Tibial artery (tissue), 4 donors: ENCODE data around the gene RGL2.
"Not testable (repeated sequence)": the region's sequence is repeated elsewhere in the genome, so short reads cannot be mapped to it uniquely, and the experiment has no call there.

Source experiments
- DNase-seq, 2 donors: peaks; one replicate each; pipeline ENCODE4 v3.0.0-alpha.2; 2019
- H3K27ac ChIP-seq, 2 donors: fragments of 200-600 bp; sonication (generic) in 1 of 2; 1 replicate in 1 of 2; 2 replicates in 1 of 2; pipeline ENCODE4 v1.5.1; 2018 to 2019; ENCODE audit warnings: mild to moderate bottlenecking in 1 of 2
- H3K27me3 ChIP-seq, 2 donors: fragments of 200-600 bp; sonication (generic) in 1 of 2; one replicate each; pipeline versions ENCODE4 v1.5.1 to v1.6.0; 2016 to 2019
- H3K36me3 ChIP-seq, 3 donors: fragments of 200-600 bp; sonication (generic) in 2 of 3; one replicate each; pipeline ENCODE4 v1.5.1; 2016 to 2019; ENCODE audit warnings: mild to moderate bottlenecking in 2 of 3
- H3K4me1 ChIP-seq, 4 donors: fragments of 200-600 bp; sonication (generic) in 2 of 4; 1 replicate in 3 of 4; 2 replicates in 1 of 4; pipeline ENCODE4 v1.5.1; 2016 to 2019
- H3K4me3 ChIP-seq, 2 donors: fragments of 200-600 bp; sonication (generic) in 1 of 2; 1 replicate in 1 of 2; 2 replicates in 1 of 2; pipeline ENCODE4 v1.5.1; 2018 to 2019; ENCODE audit warnings: mild to moderate bottlenecking in 2 of 2
- H3K9me3 ChIP-seq, 3 donors: fragments of 200-600 bp; sonication (generic) in 1 of 3; one replicate each; pipeline ENCODE4 v1.5.1; 2016 to 2019
- intact Hi-C: fragments of 100-400 bp; cut with DNase I; formaldehyde crosslinking; loops from one replicate; pipeline ENCODE4 v1.15.0; 2023; ENCODE audit warnings: low total_unique reads
- TF ChIP-seq, protein P1 (sequence below), 2 experiments: fragments of 200-600 bp in 1 of 2; fragments of 450-650 bp in 1 of 2; IDR thresholded peaks; one replicate each; pipeline ENCODE4 v1.5.1; 2017 to 2019; ENCODE audit warnings: antibody characterized with exemption in 2 of 2, mild to moderate bottlenecking in 1 of 2, moderate library complexity in 1 of 2

Gene RGL2

DNA sequence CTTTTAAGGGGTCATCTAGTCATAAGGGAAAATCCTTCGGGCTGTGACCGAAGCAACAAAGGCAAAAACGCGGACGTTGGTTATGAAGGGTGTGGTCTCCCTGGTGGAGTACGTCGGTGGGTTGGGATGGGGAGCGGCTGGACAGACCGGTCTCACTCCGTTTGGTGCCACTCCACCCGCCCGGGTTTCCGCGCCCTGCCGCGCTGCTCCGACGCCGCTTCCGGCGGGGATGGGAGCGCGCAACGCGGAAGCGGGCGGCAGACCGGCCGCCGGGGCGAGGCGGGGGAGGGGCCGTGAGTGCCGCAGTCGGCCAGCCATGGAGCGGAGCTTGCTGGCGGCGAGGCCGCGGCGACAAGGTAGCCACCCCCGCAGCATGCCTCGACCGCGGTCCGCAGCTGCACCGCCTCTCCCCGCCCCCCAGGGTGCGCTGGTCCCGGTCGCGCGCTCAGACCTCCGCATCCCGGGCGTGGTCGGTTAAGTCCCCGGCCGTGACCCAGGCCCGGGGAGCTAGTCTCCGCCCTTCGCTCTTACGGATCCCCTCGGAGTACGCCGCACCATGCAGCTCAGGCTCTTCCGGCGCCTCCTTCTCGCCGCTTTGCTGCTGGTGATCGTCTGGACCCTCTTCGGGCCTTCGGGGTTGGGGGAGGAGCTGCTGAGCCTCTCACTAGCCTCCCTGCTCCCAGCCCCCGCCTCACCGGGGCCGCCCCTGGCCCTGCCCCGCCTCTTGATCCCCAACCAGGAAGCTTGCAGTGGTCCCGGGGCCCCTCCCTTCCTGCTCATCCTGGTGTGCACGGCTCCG lies 21.7 kb downstream of the RGL2 start, which contains the start of gene B3GALT4:
Gene B3GALT4 (plus strand): TSS at position 260 of the 799 bp plus-strand sequence. CDS start 297 bp downstream, at position 557.
- no peaks in the 10 kb centered on the region for H3K27me3 ChIP-seq
- H3K27ac ChIP-seq, result peak within 1 kb of the TSS; percentile 87
- peaks cover 18 to 70% (median 36%) of the 10 kb centered on the region in 3 donors for H3K36me3 ChIP-seq
- intact Hi-C loops, result no loop called here
- TF ChIP-seq, protein P1, sequence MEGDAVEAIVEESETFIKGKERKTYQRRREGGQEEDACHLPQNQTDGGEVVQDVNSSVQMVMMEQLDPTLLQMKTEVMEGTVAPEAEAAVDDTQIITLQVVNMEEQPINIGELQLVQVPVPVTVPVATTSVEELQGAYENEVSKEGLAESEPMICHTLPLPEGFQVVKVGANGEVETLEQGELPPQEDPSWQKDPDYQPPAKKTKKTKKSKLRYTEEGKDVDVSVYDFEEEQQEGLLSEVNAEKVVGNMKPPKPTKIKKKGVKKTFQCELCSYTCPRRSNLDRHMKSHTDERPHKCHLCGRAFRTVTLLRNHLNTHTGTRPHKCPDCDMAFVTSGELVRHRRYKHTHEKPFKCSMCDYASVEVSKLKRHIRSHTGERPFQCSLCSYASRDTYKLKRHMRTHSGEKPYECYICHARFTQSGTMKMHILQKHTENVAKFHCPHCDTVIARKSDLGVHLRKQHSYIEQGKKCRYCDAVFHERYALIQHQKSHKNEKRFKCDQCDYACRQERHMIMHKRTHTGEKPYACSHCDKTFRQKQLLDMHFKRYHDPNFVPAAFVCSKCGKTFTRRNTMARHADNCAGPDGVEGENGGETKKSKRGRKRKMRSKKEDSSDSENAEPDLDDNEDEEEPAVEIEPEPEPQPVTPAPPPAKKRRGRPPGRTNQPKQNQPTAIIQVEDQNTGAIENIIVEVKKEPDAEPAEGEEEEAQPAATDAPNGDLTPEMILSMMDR (IDR thresholded peaks at IDR 0.05), result peak; percentile 49 to 51
- H3K9me3 ChIP-seq, result no peaks in the 10 kb centered on the region
- peak; percentile 77 to 85 for DNase-seq
- peak within 1 kb of the TSS; percentile 79 to 83 for H3K4me3 ChIP-seq
- H3K4me1 ChIP-seq, result peaks cover 6 to 60% (median 46%) of the 10 kb centered on the region in 4 donors

DNA sequence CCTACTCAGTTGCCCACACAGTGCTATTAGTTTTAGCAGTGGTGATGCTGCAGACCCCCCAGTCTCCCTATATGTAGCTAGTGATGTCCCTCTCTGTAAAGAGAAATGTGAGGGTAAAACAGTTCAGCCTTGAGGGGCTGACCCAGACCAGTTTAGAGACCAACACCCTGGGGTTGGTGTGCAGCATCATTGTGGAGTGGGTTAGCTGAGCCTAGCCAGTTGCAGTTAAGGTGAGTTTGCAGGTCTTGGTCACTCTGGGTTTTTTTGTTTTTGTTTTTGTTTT lies 22.2 kb downstream of the RGL2 start:
- TF ChIP-seq, protein P1 (IDR thresholded peaks at IDR 0.05), result no peak
- Histone ChIP-seq H3K4me1 (peaks cover 6 to 60% (median 46%) of the 10 kb centered on the region in 4 donors), H3K27me3 (no peaks in the 10 kb centered on the region), H3K27ac (peak overlapping the region; percentile 87), H3K9me3 (no peaks in the 10 kb centered on the region), H3K4me3 (peak overlapping the region; percentile 79 to 83), H3K36me3 (peaks cover 18 to 64% (median 36%) of the 10 kb centered on the region in 3 donors)
- DNase-seq, result no peak
- intact Hi-C loops, result no loop called here

DNA sequence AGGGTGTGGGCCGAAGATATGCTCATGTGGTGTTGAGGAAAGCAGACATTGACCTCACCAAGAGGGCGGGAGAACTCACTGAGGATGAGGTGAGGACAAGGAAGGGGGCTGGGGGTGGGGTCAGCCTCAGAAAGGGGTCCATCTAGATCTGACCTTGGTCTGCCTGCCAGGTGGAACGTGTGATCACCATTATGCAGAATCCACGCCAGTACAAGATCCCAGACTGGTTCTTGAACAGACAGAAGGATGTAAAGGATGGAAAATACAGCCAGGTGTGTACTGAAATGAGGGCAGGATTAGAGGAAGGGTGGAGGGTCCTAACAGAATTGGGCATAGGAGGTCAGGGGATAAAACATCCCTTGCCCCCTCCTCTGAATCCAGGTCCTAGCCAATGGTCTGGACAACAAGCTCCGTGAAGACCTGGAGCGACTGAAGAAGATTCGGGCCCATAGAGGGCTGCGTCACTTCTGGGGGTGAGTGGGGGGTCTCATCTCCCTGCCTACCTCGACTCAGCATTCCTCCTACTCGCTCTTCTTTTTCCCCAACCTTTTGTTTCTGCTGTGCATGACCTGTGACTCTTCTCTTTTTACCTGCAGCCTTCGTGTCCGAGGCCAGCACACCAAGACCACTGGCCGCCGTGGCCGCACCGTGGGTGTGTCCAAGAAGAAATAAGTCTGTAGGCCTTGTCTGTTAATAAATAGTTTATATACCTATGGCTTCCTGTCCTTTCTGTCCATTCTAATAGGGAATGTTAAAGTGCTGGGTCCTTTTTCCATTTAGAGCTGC lies 22.8 kb downstream of the RGL2 start:
- H3K27me3 ChIP-seq, DNase-seq, intact Hi-C loops, H3K9me3 ChIP-seq: not testable (repeated sequence)
- peaks cover 6 to 62% (median 48%) of the 10 kb centered on the region in 4 donors for H3K4me1 ChIP-seq
- peak overlapping the region; percentile 87 for H3K27ac ChIP-seq
- peaks cover 18 to 63% (median 35%) of the 10 kb centered on the region in 3 donors for H3K36me3 ChIP-seq
- peak overlapping the region; percentile 79 to 83 for H3K4me3 ChIP-seq

DNA sequence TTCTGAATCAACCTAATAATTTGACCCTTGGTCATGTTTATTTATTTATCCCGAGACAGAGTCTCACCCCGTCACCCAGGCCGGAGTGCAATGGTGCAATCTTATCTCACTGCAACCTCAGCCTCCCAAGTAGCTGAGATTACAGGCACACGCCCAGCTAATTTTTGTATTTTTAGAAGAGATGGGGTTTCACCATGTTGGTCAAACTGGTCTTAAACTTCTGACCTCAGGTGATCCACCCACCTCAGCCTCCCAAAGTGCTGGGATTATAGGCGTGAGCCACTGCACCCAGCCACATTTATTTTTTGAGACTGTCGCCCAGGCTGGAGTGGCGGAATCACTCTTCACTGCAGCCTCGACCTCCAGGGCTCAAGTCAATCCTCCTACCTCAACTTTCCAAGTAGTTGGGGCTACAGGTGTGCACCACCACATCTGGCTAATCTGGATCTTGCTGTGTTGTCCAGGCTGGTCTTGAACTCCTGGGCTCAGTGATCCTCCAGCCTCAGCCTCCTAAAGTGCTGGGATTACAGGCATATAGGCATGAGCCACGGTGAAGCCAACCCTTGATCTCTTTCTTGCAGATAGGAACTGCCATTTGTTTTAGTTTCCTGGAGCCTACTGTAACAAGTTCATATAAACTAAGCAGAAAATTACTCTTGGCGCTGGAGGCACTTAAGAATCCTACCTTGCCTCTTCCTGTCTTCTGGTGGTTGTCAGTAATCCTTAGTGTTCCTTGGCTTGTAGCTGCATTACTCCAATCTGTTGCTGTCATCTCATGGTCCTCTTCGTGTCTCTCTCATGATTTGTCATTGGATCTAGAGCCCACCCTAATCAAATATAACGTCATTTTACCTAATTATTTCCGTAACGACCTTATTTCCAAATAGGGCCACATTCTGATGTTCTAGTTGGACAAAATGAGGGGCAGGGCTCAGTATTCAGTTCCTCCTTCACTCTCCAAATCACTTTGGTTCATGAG lies 24.5 kb downstream of the RGL2 start:
- intact Hi-C loops, result no loop called here

DNA sequence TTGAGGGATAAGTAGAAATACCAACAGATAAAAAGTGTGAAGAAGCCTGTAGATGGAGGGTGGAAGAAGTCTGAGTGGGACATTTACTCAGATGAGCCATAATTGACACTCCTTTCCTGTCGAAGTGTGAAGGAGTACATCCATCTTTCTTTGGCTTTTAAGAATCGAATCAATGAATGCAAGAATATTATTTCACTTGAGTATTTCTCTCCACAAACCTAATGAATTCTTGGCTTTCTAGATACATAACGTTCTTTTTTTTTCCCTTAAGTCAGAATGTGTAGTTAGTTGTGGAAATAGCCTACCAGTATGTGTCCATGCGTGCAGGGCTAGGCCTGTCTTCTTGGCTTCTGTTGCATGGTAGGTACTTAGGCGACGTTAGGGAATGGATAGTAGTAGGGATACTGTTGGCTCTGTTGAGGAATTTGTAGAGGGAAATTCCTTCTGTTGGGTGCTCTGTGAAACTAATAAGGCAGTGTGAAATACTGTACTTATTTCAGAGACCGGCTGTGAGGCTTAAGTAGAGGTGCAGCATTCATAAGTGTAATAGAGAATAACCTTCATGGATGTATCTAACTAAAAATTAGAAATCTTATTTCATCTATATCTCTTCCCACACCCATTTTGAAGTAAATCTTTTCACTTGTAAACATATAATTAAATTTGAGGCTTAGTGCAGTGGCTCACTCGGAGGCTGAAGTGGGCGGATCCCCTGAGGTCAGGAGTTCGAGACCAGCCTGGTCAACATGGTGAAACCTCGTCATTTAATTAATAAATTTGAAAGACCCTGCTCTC lies 25.4 kb downstream of the RGL2 start:
- Histone ChIP-seq H3K9me3 (no peaks in the 10 kb centered on the region), H3K4me3 (peak overlapping the region in 1 of 2 donors; percentile 91), H3K4me1 (peaks cover 6 to 67% (median 57%) of the 10 kb centered on the region in 4 donors), H3K27ac (peak overlapping the region; percentile 91 to 95), H3K36me3 (peaks cover 27 to 48% (median 27%) of the 10 kb centered on the region in 3 donors), H3K27me3 (no peaks in the 10 kb centered on the region)
- intact Hi-C loops, result no loop called here
- TF ChIP-seq, protein P1 (IDR thresholded peaks at IDR 0.05), result no peak
- DNase-seq, result no peak

More for the DNA sequence above, 24.5 kb downstream of the RGL2 start:
- Histone ChIP-seq H3K27ac (no peak overlapping the region), H3K36me3 (peaks cover 18 to 48% (median 24%) of the 10 kb centered on the region in 3 donors), H3K4me3 (no peak overlapping the region), H3K4me1 (peaks cover 6 to 73% (median 59%) of the 10 kb centered on the region in 4 donors), H3K9me3 (no peaks in the 10 kb centered on the region), H3K27me3 (no peaks in the 10 kb centered on the region)
- DNase-seq, result no peak
- TF ChIP-seq, protein P1 (IDR thresholded peaks at IDR 0.05), result no peak
